ENCODE measurements around the gene GZMA. TPM values are rescaled to one million over a fixed set of nuclear protein-coding genes. Genes with fewer than 3 reads are reported as not detected.
"Not testable (repeated sequence)": the region's sequence is repeated elsewhere in the genome, so short reads cannot be mapped to it uniquely, and the experiment has no call there.

GZMA gene
- polyA plus RNA-seq, 1 donor (not counting 4 experiments of a cell fraction or from before 2014, with no cell fraction given), result not detected

DNA sequence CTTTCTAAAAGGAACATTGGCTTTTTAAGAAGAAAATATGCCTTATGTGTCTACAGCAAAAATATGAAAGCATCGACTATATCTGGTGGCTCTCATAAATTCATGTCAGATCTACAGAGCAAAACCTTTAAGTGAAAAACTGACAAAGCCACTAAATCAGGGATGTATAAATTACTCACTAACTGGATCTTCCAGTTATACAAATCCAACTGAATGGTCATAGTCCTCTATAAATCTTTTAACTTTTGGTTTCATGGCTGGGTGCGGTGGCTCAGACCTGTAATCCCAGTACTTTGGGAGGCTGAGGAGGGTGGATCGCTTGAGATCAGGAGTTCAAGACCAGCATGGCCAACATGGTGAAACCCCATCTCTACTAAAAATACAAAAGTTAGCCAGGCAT, 29.2 kb upstream of the GZMA start:
- Histone ChIP-seq H3K9me1 (ENCODE audit: control insufficient read depth, extremely low read depth, insufficient read depth, low read length) (no peaks in the 10 kb centered on the region), H3K27me3 (ENCODE audit: control insufficient read depth, extremely low read depth, insufficient read depth, low read length) (peaks cover 4% of the 10 kb centered on the region), H3K36me3 (ENCODE audit: control insufficient read depth in 2 of 2, extremely low read depth in 1 of 2, insufficient read depth in 2 of 2, low read length in 2 of 2) (no peaks in the 10 kb centered on the region), H4K20me1 (ENCODE audit: control insufficient read depth, extremely low read depth, insufficient read depth, low read length) (no peaks in the 10 kb centered on the region), H3K4me2 (ENCODE audit: control insufficient read depth, extremely low read depth, insufficient read depth, low read depth, low read length) (no peak overlapping the region), H3K79me2 (ENCODE audit: control insufficient read depth, insufficient read depth, low read length) (no peaks in the 10 kb centered on the region), H3K9me3 (ENCODE audit: control insufficient read depth, low read depth, low read length) (no peaks in the 10 kb centered on the region), H3K4me3 (ENCODE audit: control insufficient read depth in 2 of 3, extremely low read depth in 1 of 3, insufficient read depth in 2 of 3, low read depth in 1 of 3, low read length in 3 of 3) (no peak overlapping the region), H3K27ac (ENCODE audit: control insufficient read depth, insufficient read depth, low read length) (no peak overlapping the region), H3K9ac (ENCODE audit: control insufficient read depth, extremely low read depth, insufficient read depth, low read length) (no peak overlapping the region), H2AFZ (ENCODE audit: control insufficient read depth, low read length) (no peak overlapping the region), H3K4me1 (ENCODE audit: control insufficient read depth, extremely low read depth, insufficient read depth, low read length) (no peaks in the 10 kb centered on the region)
- FAIRE-seq (no peak), DNase-seq (ENCODE audit: low read depth, low spot score) (no peak)
- TF ChIP-seq, protein P1, sequence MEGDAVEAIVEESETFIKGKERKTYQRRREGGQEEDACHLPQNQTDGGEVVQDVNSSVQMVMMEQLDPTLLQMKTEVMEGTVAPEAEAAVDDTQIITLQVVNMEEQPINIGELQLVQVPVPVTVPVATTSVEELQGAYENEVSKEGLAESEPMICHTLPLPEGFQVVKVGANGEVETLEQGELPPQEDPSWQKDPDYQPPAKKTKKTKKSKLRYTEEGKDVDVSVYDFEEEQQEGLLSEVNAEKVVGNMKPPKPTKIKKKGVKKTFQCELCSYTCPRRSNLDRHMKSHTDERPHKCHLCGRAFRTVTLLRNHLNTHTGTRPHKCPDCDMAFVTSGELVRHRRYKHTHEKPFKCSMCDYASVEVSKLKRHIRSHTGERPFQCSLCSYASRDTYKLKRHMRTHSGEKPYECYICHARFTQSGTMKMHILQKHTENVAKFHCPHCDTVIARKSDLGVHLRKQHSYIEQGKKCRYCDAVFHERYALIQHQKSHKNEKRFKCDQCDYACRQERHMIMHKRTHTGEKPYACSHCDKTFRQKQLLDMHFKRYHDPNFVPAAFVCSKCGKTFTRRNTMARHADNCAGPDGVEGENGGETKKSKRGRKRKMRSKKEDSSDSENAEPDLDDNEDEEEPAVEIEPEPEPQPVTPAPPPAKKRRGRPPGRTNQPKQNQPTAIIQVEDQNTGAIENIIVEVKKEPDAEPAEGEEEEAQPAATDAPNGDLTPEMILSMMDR (optimal IDR thresholded peaks at IDR 0.05 in 1 of 3, IDR thresholded peaks at IDR 0.05 in 1 of 3, conservative IDR thresholded peaks at IDR 0.05 in 1 of 3; ENCODE audit: extremely low read depth in 1 of 3, insufficient read depth in 2 of 3, low read length in 3 of 3), result no peak
- TF ChIP-seq EZH2 (IDR thresholded peaks at IDR 0.05; ENCODE audit: low read length), result no peak
- dilution Hi-C loops (cut with MboI; ENCODE audit: extremely low pct_ligation_motif_present, low sequenced_read_pairs), result no loop called here

DNA sequence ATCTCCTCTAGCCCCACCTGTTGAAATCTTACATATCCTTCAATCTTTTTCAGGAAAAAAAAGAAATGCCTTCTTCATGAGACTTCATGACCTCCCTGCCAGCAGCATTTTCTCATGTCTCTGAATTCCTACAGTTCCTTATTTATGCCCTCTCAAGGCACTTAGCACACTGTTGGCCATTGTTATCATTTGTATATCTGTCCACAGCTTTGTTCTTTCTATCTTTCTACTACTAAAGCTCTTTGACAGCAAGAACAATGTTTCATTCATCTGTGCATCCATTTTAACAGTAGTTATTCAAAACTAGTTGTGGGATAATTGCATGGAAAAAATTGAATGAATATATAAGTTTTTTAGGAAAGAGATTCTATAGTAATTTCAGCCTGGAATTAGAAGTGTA, 20.9 kb upstream of the GZMA start:
- H3K9me1 ChIP-seq (ENCODE audit: control insufficient read depth, extremely low read depth, insufficient read depth, low read length), result no peaks in the 10 kb centered on the region
- H2AFZ ChIP-seq (ENCODE audit: control insufficient read depth, low read length), result no peak overlapping the region
- no peak for FAIRE-seq
- no peaks in the 10 kb centered on the region for H3K36me3 ChIP-seq (ENCODE audit: control insufficient read depth in 2 of 2, extremely low read depth in 1 of 2, insufficient read depth in 2 of 2, low read length in 2 of 2)
- dilution Hi-C loops (cut with MboI; ENCODE audit: extremely low pct_ligation_motif_present, low sequenced_read_pairs), result no loop called here
- H3K27me3 ChIP-seq (ENCODE audit: control insufficient read depth, extremely low read depth, insufficient read depth, low read length), result no peaks in the 10 kb centered on the region
- H4K20me1 ChIP-seq (ENCODE audit: control insufficient read depth, extremely low read depth, insufficient read depth, low read length), result no peaks in the 10 kb centered on the region
- H3K4me2 ChIP-seq (ENCODE audit: control insufficient read depth, extremely low read depth, insufficient read depth, low read depth, low read length), result no peak overlapping the region
- no peak overlapping the region for H3K27ac ChIP-seq (ENCODE audit: control insufficient read depth, insufficient read depth, low read length)
- no peaks in the 10 kb centered on the region for H3K9me3 ChIP-seq (ENCODE audit: control insufficient read depth, low read depth, low read length)
- DNase-seq (ENCODE audit: low read depth, low spot score), result no peak
- TF ChIP-seq, protein P1 (optimal IDR thresholded peaks at IDR 0.05 in 1 of 3, IDR thresholded peaks at IDR 0.05 in 1 of 3, conservative IDR thresholded peaks at IDR 0.05 in 1 of 3; ENCODE audit: extremely low read depth in 1 of 3, insufficient read depth in 2 of 3, low read length in 3 of 3), result no peak
- TF ChIP-seq EZH2 (IDR thresholded peaks at IDR 0.05; ENCODE audit: low read length), result no peak
- no peaks in the 10 kb centered on the region for H3K4me1 ChIP-seq (ENCODE audit: control insufficient read depth, extremely low read depth, insufficient read depth, low read length)
- H3K9ac ChIP-seq (ENCODE audit: control insufficient read depth, extremely low read depth, insufficient read depth, low read length), result no peak overlapping the region
- H3K79me2 ChIP-seq (ENCODE audit: control insufficient read depth, insufficient read depth, low read length), result no peaks in the 10 kb centered on the region
- no peak overlapping the region for H3K4me3 ChIP-seq (ENCODE audit: control insufficient read depth in 2 of 3, extremely low read depth in 1 of 3, insufficient read depth in 2 of 3, low read depth in 1 of 3, low read length in 3 of 3)

DNA sequence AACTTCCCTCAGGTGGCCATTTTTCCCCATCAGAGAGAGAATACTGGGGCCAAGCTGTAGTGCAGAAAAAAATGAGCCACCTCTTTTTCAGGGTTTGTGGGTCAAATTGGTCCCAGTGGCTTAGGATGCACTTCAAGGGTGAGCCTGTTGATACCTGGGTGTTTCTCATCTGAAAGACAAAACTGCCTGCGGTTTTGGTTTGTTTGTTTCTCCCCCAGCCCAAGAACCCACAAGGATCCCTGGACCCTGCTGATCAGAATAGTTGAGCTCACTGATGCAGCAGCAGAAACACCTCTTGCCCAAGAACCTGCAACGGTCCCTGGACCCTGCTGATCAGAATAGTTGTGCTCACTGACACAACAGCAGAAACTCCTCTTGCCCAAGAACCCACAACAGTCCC, 13.1 kb upstream of the GZMA start:
- H3K9ac ChIP-seq (ENCODE audit: control insufficient read depth, extremely low read depth, insufficient read depth, low read length); H3K79me2 ChIP-seq (ENCODE audit: control insufficient read depth, insufficient read depth, low read length); H3K36me3 ChIP-seq (ENCODE audit: control insufficient read depth in 2 of 2, extremely low read depth in 1 of 2, insufficient read depth in 2 of 2, low read length in 2 of 2); FAIRE-seq; H3K4me2 ChIP-seq (ENCODE audit: control insufficient read depth, extremely low read depth, insufficient read depth, low read depth, low read length); H3K9me3 ChIP-seq (ENCODE audit: control insufficient read depth, low read depth, low read length); dilution Hi-C loops (cut with MboI; ENCODE audit: extremely low pct_ligation_motif_present, low sequenced_read_pairs); H4K20me1 ChIP-seq (ENCODE audit: control insufficient read depth, extremely low read depth, insufficient read depth, low read length); H3K4me1 ChIP-seq (ENCODE audit: control insufficient read depth, extremely low read depth, insufficient read depth, low read length); H3K4me3 ChIP-seq (ENCODE audit: control insufficient read depth in 2 of 3, extremely low read depth in 1 of 3, insufficient read depth in 2 of 3, low read depth in 1 of 3, low read length in 3 of 3); H2AFZ ChIP-seq (ENCODE audit: control insufficient read depth, low read length); H3K27me3 ChIP-seq (ENCODE audit: control insufficient read depth, extremely low read depth, insufficient read depth, low read length); DNase-seq (ENCODE audit: low read depth, low spot score); H3K27ac ChIP-seq (ENCODE audit: control insufficient read depth, insufficient read depth, low read length); H3K9me1 ChIP-seq (ENCODE audit: control insufficient read depth, extremely low read depth, insufficient read depth, low read length): not testable (repeated sequence)

DNA sequence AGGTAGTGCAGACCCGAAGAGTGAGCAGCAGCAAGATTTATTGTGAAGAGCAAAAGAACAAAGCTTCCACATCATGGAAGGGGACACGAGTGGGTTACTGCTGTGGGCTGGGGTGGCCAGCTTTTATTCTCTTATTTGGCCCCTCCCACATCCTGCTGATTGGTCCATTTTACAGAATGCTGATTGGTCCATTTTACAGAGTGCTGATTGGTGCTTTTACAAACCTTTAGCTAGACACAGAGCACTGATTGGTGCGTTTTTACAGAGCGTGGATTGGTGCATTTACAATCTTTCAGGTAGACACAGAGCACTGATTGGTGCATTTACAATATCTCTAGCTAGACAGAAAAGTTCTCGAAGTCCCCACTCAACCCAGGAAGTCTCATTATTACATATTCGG, 11.4 kb upstream of the GZMA start:
- H3K36me3 ChIP-seq (ENCODE audit: control insufficient read depth in 2 of 2, extremely low read depth in 1 of 2, insufficient read depth in 2 of 2, low read length in 2 of 2); DNase-seq (ENCODE audit: low read depth, low spot score); H3K4me2 ChIP-seq (ENCODE audit: control insufficient read depth, extremely low read depth, insufficient read depth, low read depth, low read length); H3K27ac ChIP-seq (ENCODE audit: control insufficient read depth, insufficient read depth, low read length); H3K4me1 ChIP-seq (ENCODE audit: control insufficient read depth, extremely low read depth, insufficient read depth, low read length); H3K27me3 ChIP-seq (ENCODE audit: control insufficient read depth, extremely low read depth, insufficient read depth, low read length); dilution Hi-C loops (cut with MboI; ENCODE audit: extremely low pct_ligation_motif_present, low sequenced_read_pairs); H3K9me3 ChIP-seq (ENCODE audit: control insufficient read depth, low read depth, low read length); H2AFZ ChIP-seq (ENCODE audit: control insufficient read depth, low read length); H3K9ac ChIP-seq (ENCODE audit: control insufficient read depth, extremely low read depth, insufficient read depth, low read length); H3K4me3 ChIP-seq (ENCODE audit: control insufficient read depth in 2 of 3, extremely low read depth in 1 of 3, insufficient read depth in 2 of 3, low read depth in 1 of 3, low read length in 3 of 3); H4K20me1 ChIP-seq (ENCODE audit: control insufficient read depth, extremely low read depth, insufficient read depth, low read length); H3K9me1 ChIP-seq (ENCODE audit: control insufficient read depth, extremely low read depth, insufficient read depth, low read length); FAIRE-seq; H3K79me2 ChIP-seq (ENCODE audit: control insufficient read depth, insufficient read depth, low read length): not testable (repeated sequence)

Measured in keratinocyte (primary cell).